ENCODE results near the gene IZUMO2.
"Not testable (repeated sequence)": the region's sequence is repeated elsewhere in the genome, so short reads cannot be mapped to it uniquely, and the experiment has no call there.

IZUMO2 gene

GRCh38 chr19:50181121-50181520 lies 18.0 kb upstream of the IZUMO2 start:
- no peak for DNase-seq

- DNase-seq, result no peak
These were observed 15.9 kb upstream of the IZUMO2 start for GRCh38 chr19:50178859-50179537.

- no peak for DNase-seq
These were observed 15.2 kb upstream of the IZUMO2 start for GRCh38 chr19:50178320-50178719.

DNA sequence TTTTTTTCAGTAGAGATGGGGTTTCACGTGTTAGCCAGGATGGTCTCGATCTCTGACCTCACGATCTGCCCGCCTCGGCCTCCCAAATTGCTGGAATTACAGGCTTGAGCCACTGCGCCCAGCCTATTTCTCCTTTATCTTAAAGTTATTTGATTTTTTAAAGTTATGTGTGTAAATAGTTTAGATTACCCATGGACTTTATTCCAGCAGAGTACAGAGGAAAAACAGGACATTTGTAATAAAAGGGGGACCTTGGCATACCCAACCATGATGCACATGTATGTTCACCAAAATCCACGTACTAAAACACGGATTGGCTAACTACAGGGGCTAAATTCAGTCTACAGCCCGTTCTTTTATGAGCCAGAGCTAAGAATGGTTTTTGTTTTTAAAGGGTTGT lies 13.7 kb upstream of the IZUMO2 start:
- DNase-seq, result no peak

- no peak for DNase-seq
These were observed 12.8 kb upstream of the IZUMO2 start for GRCh38 chr19:50175924-50176323.

GRCh38 chr19:50174100-50174793 lies 11.2 kb upstream of the IZUMO2 start:
- DNase-seq, result no peak

- DNase-seq, result no peak
These were observed 10.0 kb upstream of the IZUMO2 start for GRCh38 chr19:50173127-50173526.

DNA sequence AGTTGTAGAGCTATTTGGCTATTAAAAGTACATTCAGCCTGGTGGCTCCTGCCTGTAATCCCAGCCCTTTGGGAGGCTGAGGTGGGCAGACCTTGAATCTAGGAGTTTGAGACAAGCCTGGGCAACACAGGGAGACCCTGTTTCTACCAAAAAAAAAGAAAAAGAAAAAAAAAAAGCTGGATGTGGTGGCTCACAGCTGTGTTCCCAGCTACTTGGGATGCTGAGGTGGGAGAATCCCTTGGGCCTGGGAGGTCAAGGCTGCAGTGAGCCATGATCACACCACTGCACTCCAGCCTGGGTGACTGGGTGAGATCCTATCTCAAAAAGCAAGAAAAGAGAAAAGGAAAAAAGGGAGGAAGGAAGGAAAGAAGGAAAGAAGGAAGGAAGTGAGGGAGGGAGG lies 9.6 kb upstream of the IZUMO2 start:
- no peak for DNase-seq

DNA sequence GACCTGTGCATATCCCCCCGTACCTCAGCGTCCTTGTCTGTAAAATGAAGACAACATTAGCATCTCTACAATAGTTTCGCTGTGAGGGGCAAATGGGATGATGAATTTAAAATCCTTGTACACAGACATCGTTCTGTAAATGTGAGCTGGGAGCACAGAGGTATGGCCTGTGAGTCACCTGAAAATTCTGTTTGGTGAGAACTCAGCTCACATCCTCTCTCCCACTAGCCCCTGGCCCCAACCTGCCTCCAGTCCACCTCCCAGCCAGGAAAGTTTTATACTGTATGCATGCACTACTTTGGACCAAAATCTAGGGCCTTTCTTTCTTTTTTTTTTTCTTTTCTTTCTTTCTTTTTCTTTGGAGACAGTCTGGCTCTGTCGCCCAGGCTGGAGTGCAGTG lies 8.7 kb upstream of the IZUMO2 start:
- no peak for DNase-seq

- DNase-seq, result no peak
These were observed 4.2 kb upstream of the IZUMO2 start for GRCh38 chr19:50167314-50167721.

GRCh38 chr19:50159078-50159477 lies 4.0 kb downstream of the IZUMO2 start:
- no peak for DNase-seq

GRCh38 chr19:50158577-50158976 lies 4.5 kb downstream of the IZUMO2 start:
- DNase-seq, result no peak

- no peak for DNase-seq
These were observed 7.5 kb downstream of the IZUMO2 start for GRCh38 chr19:50155520-50156109.

DNA sequence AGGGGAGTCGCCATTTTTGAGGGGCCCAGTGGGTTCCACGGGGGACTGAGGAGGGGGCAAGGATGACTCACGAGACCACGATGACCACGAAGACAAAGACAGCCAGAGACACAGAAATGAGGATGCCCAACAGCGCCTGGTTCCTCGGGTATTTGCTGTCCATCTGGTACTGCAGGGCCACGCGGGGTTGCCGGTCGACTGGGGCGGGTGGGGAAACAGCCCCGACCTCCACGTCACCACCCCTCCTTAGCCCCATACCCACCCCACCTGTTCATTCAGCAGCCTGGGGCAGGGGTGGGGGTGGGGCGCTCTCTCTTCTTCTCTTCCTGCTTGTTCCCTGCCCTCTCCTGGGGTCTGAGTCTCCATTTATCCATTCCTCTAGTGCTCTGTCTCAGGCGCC lies 8.6 kb downstream of the IZUMO2 start:
- DNase-seq, result no peak

DNA sequence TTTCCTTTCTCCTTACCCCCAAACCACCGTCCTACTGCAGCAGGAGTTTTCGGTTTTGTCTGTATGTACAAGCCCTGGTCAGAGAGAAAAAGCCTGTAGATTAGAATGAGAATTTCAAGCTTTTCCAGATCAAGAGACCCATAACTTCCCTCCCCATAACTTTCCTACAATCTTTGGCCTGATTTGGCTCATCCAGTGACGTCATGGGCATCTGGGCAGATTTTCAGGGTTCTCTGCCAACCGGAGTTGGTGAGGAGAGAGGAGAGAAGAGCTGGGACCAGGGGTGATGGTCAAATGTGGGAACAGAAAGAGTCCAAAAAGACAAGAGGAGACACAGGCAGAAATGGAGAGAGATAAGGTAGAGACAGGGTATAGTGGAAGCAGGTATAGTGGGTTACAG lies 10.5 kb downstream of the IZUMO2 start:
- DNase-seq, result no peak

- no peak for DNase-seq
These were observed 14.6 kb downstream of the IZUMO2 start for GRCh38 chr19:50148528-50148927.

DNA sequence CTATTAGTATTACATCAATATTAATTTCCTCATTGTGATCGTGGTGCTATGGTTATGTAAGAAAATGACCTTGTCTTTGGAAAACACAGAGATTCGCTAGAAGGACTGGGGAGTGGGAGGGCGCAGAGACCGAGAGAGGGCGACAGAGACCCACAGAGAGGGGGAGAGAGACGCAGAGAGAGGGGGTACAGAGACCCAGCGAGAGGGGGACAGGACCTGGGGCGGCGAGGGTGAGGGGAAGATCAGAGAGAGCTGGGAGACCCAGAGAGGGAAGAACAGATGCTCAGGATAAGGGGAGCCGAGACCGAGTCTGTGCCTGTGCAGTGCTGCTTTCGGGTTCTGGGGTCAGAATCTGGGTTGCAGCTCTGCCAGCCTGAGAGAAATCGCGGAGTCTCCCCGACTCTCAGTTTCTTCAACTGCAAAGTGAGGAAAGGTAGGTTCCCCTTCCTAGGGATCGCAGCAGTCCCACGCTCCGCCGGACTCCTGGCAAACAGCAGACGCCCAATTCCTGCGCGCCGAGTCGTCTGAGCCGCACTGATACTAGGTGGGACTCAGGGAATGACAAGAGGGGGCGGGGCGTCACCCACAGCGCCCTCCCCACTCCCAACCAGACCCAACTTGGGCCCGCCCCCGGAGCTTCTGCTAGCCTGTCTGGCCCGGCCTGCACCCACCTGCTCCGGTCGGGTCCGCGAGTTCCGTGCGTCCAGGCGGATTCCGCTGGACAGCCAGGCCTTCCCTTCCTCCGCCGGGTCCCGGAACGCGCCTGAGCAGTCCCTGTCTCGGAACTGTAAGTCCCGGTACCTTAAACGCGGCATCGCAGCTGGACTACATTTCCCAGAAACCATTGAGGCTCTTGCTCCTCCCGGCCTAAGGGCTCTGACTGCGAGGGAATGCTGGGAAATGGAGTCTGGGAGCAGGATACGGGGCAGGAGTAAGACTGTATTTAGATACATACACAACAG lies 15.3 kb downstream of the IZUMO2 start:
- peak; percentile 60 to 72 for DNase-seq

- not testable (repeated sequence) for DNase-seq
These were observed 21.2 kb downstream of the IZUMO2 start for GRCh38 chr19:50141921-50142320.

- DNase-seq, result not testable (repeated sequence)
These were observed 22.8 kb downstream of the IZUMO2 start for GRCh38 chr19:50140118-50140845.

- not testable (repeated sequence) for DNase-seq
These were observed 26.3 kb downstream of the IZUMO2 start for GRCh38 chr19:50136603-50137365.

DNA sequence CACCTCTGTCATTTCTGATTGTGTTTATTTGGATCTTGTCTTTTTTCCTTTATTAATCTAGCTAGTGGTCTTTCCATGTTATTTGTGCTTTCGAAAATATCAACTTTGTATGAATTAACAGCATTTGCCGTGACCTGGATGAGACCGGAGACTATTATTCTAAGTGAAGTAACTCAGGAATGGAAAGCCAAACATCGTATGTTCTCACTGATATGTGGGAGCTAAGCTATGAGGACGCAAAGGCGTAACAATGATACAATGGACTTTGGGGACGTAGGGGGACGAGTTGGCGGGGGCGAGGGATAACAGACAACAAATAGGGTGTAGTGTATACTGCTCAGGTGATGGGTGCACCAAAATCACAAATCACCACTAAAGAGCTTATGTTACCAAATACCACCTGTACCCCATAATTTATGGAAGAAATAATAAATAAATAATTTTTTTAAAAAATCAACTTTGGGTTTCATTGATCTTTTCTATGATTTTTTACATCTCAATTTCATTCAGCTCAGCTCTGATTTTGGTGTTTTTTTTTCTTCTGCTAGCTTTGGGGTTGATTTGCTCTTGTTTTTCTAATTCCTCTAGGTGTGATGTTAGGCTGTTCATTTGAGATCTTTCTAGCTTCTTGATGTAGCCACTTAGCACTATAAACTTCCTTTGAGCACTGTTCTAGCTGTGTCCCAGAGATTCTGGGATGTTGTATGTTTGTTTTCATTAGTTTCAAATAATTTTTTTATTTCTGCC lies 27.1 kb downstream of the IZUMO2 start:
- not testable (repeated sequence) for DNase-seq

Data from activated CD4-positive, alpha-beta T cell treated with anti-CD3 and anti-CD28 coated beads for 4 hours (primary cell).